GM23338 (cell line): Measurements from ENCODE around the gene TLR9. TPM values are rescaled to one million over a fixed set of nuclear protein-coding genes. Genes with fewer than 3 reads are reported as not detected.

Source experiments
- ATAC-seq: fragments of 200-7000 bp; cut with Tn5 transposase; 3 replicates; pipeline ENCODE4 v1.9.1; 2020
- DNase-seq: peaks from one replicate; pipeline ENCODE4 v3.0.0-alpha.2; 2015; ENCODE audit warnings: low spot score
- H2AFZ ChIP-seq: fragments of 200-600 bp; sonication (generic); 2 replicates; pipeline ENCODE4 v1.8.0; 2016; ENCODE audit warnings: antibody characterized with exemption, mild to moderate bottlenecking, moderate library complexity
- H3F3A ChIP-seq: fragments of 200-600 bp; sonication (generic); replicated peaks from 2 replicates; pipeline ENCODE4 v1.8.0; 2017; ENCODE audit warnings: antibody characterized with exemption, mixed run types, low read depth
- H3K27ac ChIP-seq: fragments of 200-600 bp; sonication (generic); 2 replicates; pipeline ENCODE4 v1.6.1; 2016; ENCODE audit warnings: low read depth
- H3K27me3 ChIP-seq: fragments of 200-600 bp; sonication (generic); 2 replicates; pipeline ENCODE4 v1.8.0; 2016; ENCODE audit warnings: mild to moderate bottlenecking, mixed run types, moderate library complexity; ENCODE audit not compliant: insufficient read depth
- H3K36me3 ChIP-seq: fragments of 200-600 bp; sonication (generic); 2 replicates; pipeline ENCODE4 v1.8.0; 2016; ENCODE audit warnings: mild to moderate bottlenecking; ENCODE audit not compliant: insufficient read depth
- H3K4me1 ChIP-seq: fragments of 200-600 bp; sonication (generic); 2 replicates; pipeline ENCODE4 v1.8.0; 2016; ENCODE audit warnings: mild to moderate bottlenecking, moderate library complexity; ENCODE audit not compliant: insufficient read depth
- H3K4me2 ChIP-seq: fragments of 200-600 bp; sonication (generic); 2 replicates; pipeline ENCODE4 v1.7.1; 2017; ENCODE audit warnings: mixed run types
- H3K4me3 ChIP-seq: fragments of 200-600 bp; sonication (generic); 2 replicates; pipeline ENCODE4 v1.6.1; 2016; ENCODE audit warnings: mixed run types
- H3K79me2 ChIP-seq: fragments of 200-600 bp; sonication (generic); replicated peaks from 2 replicates; pipeline ENCODE4 v1.8.0; 2017; ENCODE audit warnings: mild to moderate bottlenecking; ENCODE audit not compliant: insufficient read depth
- H3K9me2 ChIP-seq: fragments of 200-600 bp; sonication (generic); 2 replicates; pipeline ENCODE4 v1.8.0; 2017; ENCODE audit not compliant: insufficient read depth
- H4K20me1 ChIP-seq: fragments of 200-600 bp; sonication (generic); replicated peaks from 2 replicates; pipeline ENCODE4 v1.8.0; 2017; ENCODE audit warnings: mild to moderate bottlenecking; ENCODE audit not compliant: insufficient read depth
- H3K27ac Mint-ChIP-seq: 2 replicates; pipeline ENCODE4 v1.8.0; 2020; ENCODE audit warnings: inconsistent platforms, mild to moderate bottlenecking, moderate library complexity, mixed read lengths
- H3K27me3 Mint-ChIP-seq: 3 replicates; pipeline ENCODE4 v1.8.0; 2022; ENCODE audit warnings: low read depth, mild to moderate bottlenecking, moderate library complexity, mixed read lengths, inconsistent platforms; ENCODE audit not compliant: insufficient read depth, poor library complexity
- H3K36me3 Mint-ChIP-seq: 3 replicates; pipeline ENCODE4 v1.8.0; 2021; ENCODE audit warnings: low read depth, mild to moderate bottlenecking, inconsistent platforms, moderate library complexity, mixed read lengths
- H3K4me1 Mint-ChIP-seq: 3 replicates; pipeline ENCODE4 v1.8.0; 2020; ENCODE audit warnings: mild to moderate bottlenecking, inconsistent platforms, mixed read lengths
- H3K4me3 Mint-ChIP-seq: 3 replicates; pipeline ENCODE4 v1.8.0; 2021; ENCODE audit warnings: moderate library complexity, mild to moderate bottlenecking, inconsistent platforms, mixed read lengths
- H3K9me3 Mint-ChIP-seq: 3 replicates; pipeline ENCODE4 v1.8.0; 2020; ENCODE audit warnings: moderate library complexity, mild to moderate bottlenecking, inconsistent platforms, mixed read lengths
- CREB1 ChIP-seq: fragments of 250-450 bp; sonication (Bioruptor Pico); IDR thresholded peaks from 2 replicates; pipeline ENCODE4 v1.5.0; 2020; ENCODE audit warnings: low read depth, mild to moderate bottlenecking, moderate library complexity
- EZH2 ChIP-seq: fragments of 200-600 bp; sonication (generic); IDR thresholded peaks from one replicate; pipeline ENCODE4 v1.8.0; 2017; ENCODE audit warnings: antibody characterized with exemption, mild to moderate bottlenecking, low read depth; ENCODE audit not compliant: unreplicated experiment
- EZH2phosphoT487 ChIP-seq: fragments of 200-600 bp; sonication (generic); IDR thresholded peaks from one replicate; pipeline ENCODE4 v1.8.1; 2018; ENCODE audit warnings: antibody characterized with exemption; ENCODE audit not compliant: unreplicated experiment
- JUNB ChIP-seq: IDR thresholded peaks from one replicate; pipeline ENCODE4 v1.6.1; 2016; ENCODE audit warnings: antibody characterized with exemption; ENCODE audit not compliant: unreplicated experiment
- NANOG ChIP-seq: IDR thresholded peaks from 2 replicates; pipeline ENCODE4 v1.6.1; 2016; ENCODE audit warnings: antibody characterized with exemption, borderline replicate concordance
- POLR2AphosphoS5 ChIP-seq: IDR thresholded peaks from 2 replicates; pipeline ENCODE4 v1.6.1; 2016; ENCODE audit warnings: antibody characterized with exemption, low read depth
- STAT1 ChIP-seq: IDR thresholded peaks from one replicate; pipeline ENCODE4 v1.6.1; 2016; ENCODE audit warnings: antibody characterized with exemption; ENCODE audit not compliant: unreplicated experiment
- ZNF114 ChIP-seq: fragments of 250-450 bp; sonication (Bioruptor Pico); IDR thresholded peaks from 2 replicates; pipeline ENCODE4 v1.5.0; 2020; ENCODE audit warnings: mild to moderate bottlenecking, moderate library complexity
- ZNF331 ChIP-seq: fragments of 250-450 bp; sonication (Bioruptor Pico); IDR thresholded peaks from 2 replicates; pipeline ENCODE4 v1.5.0; 2020; ENCODE audit warnings: low read depth, mild to moderate bottlenecking, moderate library complexity
- ZNF462 ChIP-seq: fragments of 250-450 bp; sonication (Bioruptor Pico); IDR thresholded peaks from 2 replicates; pipeline ENCODE4 v1.5.0; 2020; ENCODE audit warnings: mild to moderate bottlenecking, moderate library complexity
- polyA plus RNA-seq: library from polyadenylated mRNA; unstranded; fragments of >200 nt; fragmentation: Nextera tagmentation; extraction: Ambion mirVana; gene quantifications from 2 replicates; pipeline ENCODE4 v1.2.1, GENCODE V29; 2016
- total RNA-seq: library from RNA; depleted of rRNA; stranded (reverse); fragments of >200 nt; shearing (Covaris generic); gene quantifications from 2 replicates; pipeline ENCODE4 v1.2.3, GENCODE V29; 2014
- TF ChIP-seq, protein P1 (sequence below): IDR thresholded peaks from 2 replicates; pipeline ENCODE4 v1.6.1; 2016; ENCODE audit warnings: antibody characterized with exemption
- TF ChIP-seq, protein P2 (sequence below): IDR thresholded peaks from one replicate; pipeline ENCODE4 v1.6.1; 2018; ENCODE audit warnings: antibody characterized with exemption; ENCODE audit not compliant: unreplicated experiment
- TF ChIP-seq, protein P3 (sequence below), 2 experiments: fragments of 200-600 bp in 1 of 2; sonication (generic) in 1 of 2; conservative IDR thresholded peaks; 2 replicates each; pipeline versions ENCODE4 v1.5.1 to v1.6.1; 2016 to 2017; ENCODE audit warnings: antibody characterized with exemption in 2 of 2, low read depth in 2 of 2, mild to moderate bottlenecking in 2 of 2, moderate library complexity in 1 of 2

The TLR9 gene
- total and polyA plus RNA-seq, 2 experiments from 2014 or later = not detected

DNA sequence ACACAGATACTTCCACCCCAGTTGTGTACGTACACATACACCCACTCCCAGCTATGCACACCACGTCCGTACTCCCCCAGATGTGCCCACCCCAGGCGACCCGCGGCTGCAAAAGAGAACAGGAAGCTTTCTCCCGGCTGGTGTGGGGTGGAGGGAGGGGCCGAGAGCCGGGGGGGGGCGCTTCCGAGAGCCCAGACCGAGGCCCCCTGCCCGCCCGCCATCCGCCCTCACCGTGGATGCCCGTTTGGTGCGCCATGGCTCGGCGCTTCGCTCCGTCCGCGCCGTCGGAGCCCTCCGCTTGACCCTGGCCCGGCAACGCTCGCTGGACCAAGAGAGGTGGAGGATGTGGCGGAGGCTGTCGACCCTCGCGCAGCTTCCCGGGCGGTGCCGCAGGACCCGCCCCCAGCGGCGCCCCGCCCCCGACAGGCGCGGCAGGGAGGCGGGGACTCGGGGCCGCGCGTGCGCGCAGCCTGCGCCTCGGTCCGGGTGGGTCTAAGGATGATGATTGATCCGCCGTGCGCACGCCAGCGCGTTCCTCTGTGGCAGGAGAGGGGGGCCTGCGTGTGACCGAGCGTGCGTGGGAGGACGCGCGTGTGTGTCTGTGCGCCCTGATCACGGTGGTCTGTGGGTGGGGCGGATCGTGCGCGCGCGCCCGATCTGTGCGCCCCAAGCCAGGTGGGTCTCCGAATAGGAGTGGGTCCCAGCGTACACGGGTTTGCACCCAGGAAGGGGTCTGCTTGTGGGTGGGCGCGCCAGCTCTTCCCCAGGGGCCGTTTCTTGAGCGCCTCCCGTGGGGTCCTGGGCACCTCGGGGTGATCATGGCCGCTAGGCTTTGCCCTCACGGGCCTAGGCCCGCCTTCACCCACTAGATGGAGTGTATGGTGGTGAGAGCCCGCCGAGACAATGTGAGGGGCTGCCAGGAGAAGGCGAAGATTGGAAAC, 13.6 kb upstream of the TLR9 start, which contains the start of gene TWF2:
TSS of gene TWF2 (minus strand) at position 398 of the 941 bp plus-strand sequence. CDS start at position 256, 142 bp downstream.
- Histone ChIP-seq H2AFZ (peak within 1 kb of the TSS; percentile 80), H4K20me1 (no peaks in the 10 kb centered on the region; the same call in 1 of the 2 replicates), H3K27ac (peak within 1 kb of the TSS; percentile 33), H3K9me2 (no peaks in the 10 kb centered on the region), H3K4me1 (peaks cover 33% of the 10 kb centered on the region), H3K27me3 (peaks cover 13% of the 10 kb centered on the region; the same call in 1 of the 2 replicates), H3K36me3 (no peaks in the 10 kb centered on the region), H3K4me2 (peak within 1 kb of the TSS; percentile 99), H3K4me3 (peak within 1 kb of the TSS; percentile 93), H3F3A (peaks cover 13% of the 10 kb centered on the region; the same call in 1 of the 2 replicates), H3K79me2 (peaks cover 25% of the 10 kb centered on the region)
- peak within 1 kb of the TSS; percentile 96 for H3K4me3 Mint-ChIP-seq
- ATAC-seq = peak; percentile 74
- peaks cover 21% of the 10 kb centered on the region for H3K27me3 Mint-ChIP-seq
- no peak for TF ChIP-seq EZH2phosphoT487
- TF ChIP-seq, protein P1, sequence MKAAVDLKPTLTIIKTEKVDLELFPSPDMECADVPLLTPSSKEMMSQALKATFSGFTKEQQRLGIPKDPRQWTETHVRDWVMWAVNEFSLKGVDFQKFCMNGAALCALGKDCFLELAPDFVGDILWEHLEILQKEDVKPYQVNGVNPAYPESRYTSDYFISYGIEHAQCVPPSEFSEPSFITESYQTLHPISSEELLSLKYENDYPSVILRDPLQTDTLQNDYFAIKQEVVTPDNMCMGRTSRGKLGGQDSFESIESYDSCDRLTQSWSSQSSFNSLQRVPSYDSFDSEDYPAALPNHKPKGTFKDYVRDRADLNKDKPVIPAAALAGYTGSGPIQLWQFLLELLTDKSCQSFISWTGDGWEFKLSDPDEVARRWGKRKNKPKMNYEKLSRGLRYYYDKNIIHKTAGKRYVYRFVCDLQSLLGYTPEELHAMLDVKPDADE = no peak
- TF ChIP-seq STAT1 = no peak
- TF ChIP-seq ZNF331 (CRISPR knock-in tag) = no peak
- TF ChIP-seq ZNF114 (CRISPR knock-in tag) = no peak
- TF ChIP-seq EZH2 = no peak
- TF ChIP-seq NANOG = no peak
- TF ChIP-seq JUNB = no peak
- peak; percentile 98 for TF ChIP-seq POLR2AphosphoS5
- TF ChIP-seq CREB1 (CRISPR knock-in tag) = no peak
- TF ChIP-seq, protein P2, sequence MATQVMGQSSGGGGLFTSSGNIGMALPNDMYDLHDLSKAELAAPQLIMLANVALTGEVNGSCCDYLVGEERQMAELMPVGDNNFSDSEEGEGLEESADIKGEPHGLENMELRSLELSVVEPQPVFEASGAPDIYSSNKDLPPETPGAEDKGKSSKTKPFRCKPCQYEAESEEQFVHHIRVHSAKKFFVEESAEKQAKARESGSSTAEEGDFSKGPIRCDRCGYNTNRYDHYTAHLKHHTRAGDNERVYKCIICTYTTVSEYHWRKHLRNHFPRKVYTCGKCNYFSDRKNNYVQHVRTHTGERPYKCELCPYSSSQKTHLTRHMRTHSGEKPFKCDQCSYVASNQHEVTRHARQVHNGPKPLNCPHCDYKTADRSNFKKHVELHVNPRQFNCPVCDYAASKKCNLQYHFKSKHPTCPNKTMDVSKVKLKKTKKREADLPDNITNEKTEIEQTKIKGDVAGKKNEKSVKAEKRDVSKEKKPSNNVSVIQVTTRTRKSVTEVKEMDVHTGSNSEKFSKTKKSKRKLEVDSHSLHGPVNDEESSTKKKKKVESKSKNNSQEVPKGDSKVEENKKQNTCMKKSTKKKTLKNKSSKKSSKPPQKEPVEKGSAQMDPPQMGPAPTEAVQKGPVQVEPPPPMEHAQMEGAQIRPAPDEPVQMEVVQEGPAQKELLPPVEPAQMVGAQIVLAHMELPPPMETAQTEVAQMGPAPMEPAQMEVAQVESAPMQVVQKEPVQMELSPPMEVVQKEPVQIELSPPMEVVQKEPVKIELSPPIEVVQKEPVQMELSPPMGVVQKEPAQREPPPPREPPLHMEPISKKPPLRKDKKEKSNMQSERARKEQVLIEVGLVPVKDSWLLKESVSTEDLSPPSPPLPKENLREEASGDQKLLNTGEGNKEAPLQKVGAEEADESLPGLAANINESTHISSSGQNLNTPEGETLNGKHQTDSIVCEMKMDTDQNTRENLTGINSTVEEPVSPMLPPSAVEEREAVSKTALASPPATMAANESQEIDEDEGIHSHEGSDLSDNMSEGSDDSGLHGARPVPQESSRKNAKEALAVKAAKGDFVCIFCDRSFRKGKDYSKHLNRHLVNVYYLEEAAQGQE = no peak
- TF ChIP-seq ZNF462 (CRISPR knock-in tag) = no peak
- TF ChIP-seq, protein P3, sequence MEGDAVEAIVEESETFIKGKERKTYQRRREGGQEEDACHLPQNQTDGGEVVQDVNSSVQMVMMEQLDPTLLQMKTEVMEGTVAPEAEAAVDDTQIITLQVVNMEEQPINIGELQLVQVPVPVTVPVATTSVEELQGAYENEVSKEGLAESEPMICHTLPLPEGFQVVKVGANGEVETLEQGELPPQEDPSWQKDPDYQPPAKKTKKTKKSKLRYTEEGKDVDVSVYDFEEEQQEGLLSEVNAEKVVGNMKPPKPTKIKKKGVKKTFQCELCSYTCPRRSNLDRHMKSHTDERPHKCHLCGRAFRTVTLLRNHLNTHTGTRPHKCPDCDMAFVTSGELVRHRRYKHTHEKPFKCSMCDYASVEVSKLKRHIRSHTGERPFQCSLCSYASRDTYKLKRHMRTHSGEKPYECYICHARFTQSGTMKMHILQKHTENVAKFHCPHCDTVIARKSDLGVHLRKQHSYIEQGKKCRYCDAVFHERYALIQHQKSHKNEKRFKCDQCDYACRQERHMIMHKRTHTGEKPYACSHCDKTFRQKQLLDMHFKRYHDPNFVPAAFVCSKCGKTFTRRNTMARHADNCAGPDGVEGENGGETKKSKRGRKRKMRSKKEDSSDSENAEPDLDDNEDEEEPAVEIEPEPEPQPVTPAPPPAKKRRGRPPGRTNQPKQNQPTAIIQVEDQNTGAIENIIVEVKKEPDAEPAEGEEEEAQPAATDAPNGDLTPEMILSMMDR (conservative IDR thresholded peaks at IDR 0.05; ENCODE audit: low read depth in 2 of 2) = peak; percentile 31 to 39; a peak in 3 of 4 replicates
- peaks cover 6% of the 10 kb centered on the region; the same call in 2 of the 3 replicates for H3K9me3 Mint-ChIP-seq
- H3K36me3 Mint-ChIP-seq = peaks cover 12% of the 10 kb centered on the region; the same call in 2 of the 3 replicates
- H3K27ac Mint-ChIP-seq = peak within 1 kb of the TSS; percentile 96
- DNase-seq = peak; percentile 89
- H3K4me1 Mint-ChIP-seq = peaks cover 51% of the 10 kb centered on the region
